SKM-1 (cell line): ENCODE data around the gene ITGA11.

ENCODE experiments used
- DNase-seq: peaks from one replicate; lab custom pipeline; 2025; ENCODE audit not compliant: unreplicated experiment; lab: John Stamatoyannopoulos, UW

Gene ITGA11

DNA sequence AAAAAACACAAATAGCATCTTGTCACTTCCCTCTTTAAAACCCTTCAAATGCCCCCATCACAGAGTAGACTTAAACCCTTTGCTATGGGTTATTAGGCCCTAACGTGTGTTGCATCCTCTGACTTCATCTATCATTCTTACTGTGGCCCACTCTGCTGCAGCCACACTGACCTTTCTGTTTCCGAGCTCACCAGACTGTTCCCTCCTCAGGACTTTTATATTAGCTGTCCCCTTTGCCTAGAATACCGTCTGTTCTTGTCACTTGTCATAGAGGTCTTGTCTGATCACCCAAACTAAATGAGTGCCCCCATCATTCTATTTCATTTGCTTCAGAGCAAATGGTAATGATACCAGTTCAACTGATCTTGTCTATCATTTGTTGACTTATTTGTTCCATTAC, 155.3 kb downstream of the ITGA11 start:
- DNase-seq, result no peak

DNA sequence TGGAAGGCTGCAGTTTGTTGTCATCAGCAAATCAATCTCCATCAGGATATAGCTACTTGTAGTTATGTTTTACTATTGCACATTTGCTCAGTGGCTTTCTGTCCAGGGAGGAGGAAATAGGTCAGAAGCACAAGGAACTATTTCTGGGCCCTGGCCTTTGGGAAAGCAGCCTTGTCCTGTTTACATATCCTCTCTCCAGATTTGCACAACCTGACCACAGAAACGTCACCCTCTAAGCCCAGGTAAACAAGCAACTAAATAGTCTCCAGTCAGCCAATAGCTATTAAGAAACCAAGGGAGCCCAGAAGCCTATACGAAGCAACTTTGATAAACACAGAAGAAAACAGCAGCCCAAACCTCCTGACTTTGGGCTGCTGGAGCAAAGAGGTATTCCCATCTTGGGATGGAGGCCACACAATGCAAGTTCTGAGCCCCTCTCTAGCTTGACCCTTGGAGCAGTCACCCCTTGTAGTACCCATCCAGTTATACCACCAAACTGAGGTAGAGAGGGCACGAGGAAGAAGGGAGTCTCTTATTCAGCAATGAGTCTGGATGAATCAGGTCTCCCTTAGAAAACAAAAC, 156.7 kb downstream of the ITGA11 start:
- DNase-seq, result no peak

GRCh38 chr15:68274201-68274848, 157.6 kb downstream of the ITGA11 start:
- DNase-seq, result no peak

GRCh38 chr15:68272721-68273271, 159.2 kb downstream of the ITGA11 start:
- DNase-seq, result no peak

DNA sequence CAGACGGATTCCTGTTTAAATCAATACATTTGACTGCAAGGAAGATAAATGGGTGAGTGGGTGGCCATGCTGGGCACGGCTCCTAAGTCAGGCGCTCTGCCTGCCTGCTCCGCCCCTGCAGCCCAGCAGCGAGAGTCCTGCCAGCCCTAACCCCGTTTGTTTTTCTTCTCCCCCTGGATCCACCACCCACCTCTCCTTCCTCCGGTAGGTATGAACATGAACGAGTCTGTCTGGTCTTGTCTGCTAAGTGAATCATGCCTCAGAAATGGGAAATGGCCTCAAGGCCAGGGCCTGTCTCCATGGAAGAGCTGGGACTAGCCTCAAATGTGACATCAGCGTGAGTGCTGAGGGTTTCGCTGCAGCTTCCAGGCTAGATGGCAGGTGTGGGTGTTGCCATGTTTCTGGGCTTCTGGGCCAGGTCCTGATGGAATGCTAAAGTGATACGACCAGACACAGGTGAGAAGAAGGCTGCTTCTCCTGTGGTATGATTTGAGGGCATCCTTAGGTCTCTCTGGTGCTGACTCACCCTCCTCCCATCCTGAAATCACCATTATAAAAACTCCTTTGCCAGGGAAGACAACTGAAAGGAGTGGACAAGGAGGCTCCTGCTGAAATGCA, 160.0 kb downstream of the ITGA11 start:
- no peak for DNase-seq

DNA sequence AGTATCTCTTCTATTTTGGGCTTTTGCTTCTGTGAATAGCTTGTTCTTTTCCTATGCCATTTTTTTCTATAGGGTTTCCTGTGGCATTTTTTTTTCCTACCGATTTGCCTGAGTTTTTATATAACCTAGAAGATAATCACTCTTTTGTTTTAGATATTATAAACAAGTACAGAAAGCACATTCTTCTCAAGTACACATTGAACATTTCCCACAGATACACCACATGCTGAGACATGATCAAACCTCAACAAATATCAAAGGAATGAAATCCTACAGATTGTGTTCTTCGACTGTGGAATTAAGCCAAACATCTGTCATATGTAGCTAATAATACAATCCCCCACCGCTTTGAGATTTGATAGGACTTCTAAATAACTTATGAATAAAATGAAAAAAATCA, 163.6 kb downstream of the ITGA11 start:
- no peak for DNase-seq

- no peak for DNase-seq
These were observed 166.3 kb downstream of the ITGA11 start for GRCh38 chr15:68265674-68266073.

GRCh38 chr15:68265081-68265480, 166.9 kb downstream of the ITGA11 start:
- DNase-seq, result no peak

GRCh38 chr15:68264282-68264681, 167.7 kb downstream of the ITGA11 start:
- DNase-seq, result no peak

DNA sequence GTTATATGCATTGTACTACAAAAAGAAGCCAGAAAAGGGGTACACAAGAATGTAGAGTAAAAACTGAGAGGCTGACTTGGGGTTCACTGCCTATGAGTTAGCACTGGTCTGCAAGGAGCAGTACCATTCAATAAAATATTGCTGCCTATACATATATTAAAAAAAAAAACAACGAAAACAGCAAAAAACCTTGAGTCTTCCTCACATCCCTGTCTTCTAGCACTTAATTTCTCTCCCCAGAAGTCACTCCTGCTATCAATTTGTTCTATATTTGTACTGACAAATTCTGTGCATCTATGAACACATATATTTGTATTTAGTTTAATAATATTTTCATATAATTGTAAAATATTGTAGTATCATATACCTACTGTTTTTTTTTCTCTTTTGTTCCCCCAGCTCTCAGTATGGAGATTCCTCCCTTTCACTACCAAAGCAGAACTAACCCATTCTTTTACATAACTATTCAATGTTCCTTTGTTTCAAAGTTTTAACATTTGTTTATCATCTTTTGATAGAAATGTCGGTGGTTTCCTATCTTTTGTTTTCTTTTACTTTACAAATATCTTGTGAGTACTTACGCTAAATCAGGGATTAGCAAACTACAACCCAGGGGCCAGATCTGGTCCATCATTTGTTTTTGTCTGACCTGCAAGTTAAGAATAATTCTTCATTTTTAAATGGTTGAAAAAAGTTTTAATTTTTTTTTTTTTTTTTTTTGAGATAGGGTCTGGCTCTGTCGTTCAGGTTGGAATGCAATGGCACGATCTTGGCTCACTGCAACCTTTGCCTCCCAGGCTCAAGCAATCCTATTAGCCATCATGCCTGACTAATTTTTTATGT, 169.2 kb downstream of the ITGA11 start:
- DNase-seq, result no peak

DNA sequence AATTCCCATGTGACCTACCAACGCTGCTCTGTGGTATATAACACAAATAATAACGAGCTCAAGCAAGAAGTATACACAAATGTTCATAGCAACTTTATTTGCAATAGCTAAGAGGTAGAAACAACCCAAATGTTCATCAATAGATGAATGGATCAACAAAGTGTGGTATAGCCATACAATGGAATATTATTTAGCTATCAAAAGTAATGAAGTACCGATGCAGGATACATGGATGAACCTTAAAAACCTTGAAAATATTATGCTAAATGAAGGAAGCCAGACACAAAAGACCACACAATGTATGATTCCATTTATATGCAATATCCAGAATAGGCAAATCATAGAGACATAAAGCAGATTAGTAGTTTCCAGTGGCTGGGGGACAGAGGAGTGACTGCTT, 170.0 kb downstream of the ITGA11 start:
- no peak for DNase-seq

- DNase-seq, result no peak
These were observed 170.7 kb downstream of the ITGA11 start for GRCh38 chr15:68261241-68261640.

DNA sequence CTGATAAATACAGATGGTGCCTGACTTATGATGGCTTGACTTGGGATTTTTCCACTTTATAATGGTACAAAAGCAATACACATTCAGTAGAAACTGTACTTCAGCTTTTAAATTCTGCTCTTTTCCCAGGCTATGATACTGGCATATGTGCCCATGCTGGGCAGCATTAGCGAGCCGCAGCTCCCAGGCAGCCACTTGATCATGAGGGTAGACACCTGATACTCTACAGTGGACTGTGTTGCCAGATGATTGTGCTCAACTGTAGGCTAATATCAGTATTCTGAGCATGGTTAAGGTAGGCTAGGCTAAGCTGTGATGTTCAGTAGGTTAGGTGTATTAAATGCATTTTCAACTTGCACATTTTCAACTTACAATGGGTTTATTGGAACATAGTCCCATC, 172.1 kb downstream of the ITGA11 start:
- DNase-seq, result no peak

GRCh38 chr15:68258692-68259091, 173.3 kb downstream of the ITGA11 start:
- DNase-seq, result no peak

DNA sequence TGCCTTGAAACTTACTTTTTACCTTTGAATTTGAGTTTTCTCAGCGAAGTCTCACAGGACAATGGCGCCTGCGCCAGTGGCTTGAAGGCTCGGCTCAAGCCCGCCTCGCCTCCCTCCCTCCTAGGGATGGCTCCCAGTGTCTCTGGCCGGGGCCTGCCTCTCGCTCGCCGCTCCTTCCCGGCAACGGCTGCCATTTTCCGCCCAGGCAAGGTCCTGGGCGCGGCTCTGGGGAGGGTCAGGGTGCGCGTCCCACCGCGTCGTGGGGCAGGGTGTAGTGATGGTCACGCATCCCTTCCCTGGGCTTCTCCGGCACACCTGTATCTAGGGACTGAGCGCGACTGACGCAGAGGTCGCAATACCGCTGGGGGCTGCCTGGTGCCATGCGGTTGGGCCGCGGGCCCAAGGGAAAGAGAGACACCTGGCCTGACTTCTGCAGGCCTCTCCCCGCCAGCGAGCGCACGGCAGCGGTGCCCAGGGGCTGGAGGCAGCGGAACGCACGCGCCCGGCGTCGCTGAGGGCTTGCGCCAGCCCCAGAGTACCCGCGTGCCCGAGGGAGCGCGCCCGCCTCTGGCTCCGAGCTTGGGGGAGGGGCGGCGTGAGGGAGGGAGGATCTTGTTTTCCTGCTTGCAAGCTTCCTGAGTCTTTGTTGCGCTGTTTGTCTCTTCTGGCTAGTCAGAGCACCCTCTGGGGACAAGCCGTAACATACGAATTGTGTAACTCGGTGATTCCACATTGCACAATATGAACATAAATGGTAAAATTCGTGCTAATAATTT, 175.1 kb downstream of the ITGA11 start:
- peak; percentile 87 for DNase-seq

DNA sequence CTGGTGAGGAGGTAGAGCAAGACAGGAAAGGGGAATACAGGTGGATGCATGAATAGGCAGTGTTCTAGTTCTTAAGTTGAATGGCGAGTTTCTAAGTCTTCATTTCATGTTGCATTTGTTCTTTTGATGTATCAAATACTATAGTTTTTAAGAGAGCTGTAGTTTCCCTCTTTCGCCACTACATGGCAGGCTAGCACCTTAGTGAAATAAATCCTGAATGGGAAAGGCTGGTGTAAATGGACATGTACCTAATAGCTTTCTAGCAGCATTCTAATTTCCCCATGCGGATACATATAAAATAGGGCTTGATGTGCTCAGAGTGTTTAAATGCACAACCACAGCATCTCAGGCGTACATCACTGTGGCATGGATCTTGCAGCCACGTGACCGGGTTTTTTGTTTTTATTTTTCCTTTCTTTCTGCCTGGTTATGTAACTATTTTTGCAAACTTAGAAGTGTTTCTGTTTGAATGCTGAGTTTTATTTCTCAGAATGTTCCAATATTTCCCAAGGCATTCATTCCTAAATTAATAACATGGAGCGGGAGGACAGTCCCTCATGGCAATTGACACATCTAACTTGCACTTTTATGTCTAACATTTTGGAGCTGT, 178.9 kb downstream of the ITGA11 start:
- DNase-seq, result peak; percentile 71

- DNase-seq, result peak; percentile 60
These were observed 182.8 kb downstream of the ITGA11 start for GRCh38 chr15:68249058-68249713.
